ENCODE data around the gene ACKR1. TPM values are rescaled to one million over a fixed set of nuclear protein-coding genes. Genes with fewer than 3 reads are reported as not detected.

ACKR1 gene
- total RNA-seq, 1 experiment from 2014 or later, result not detected

- H3K27ac ChIP-seq (ENCODE audit: low read length), result no peak overlapping the region
- TF ChIP-seq CTCF (IDR thresholded peaks at IDR 0.05) (no peak), REST (IDR thresholded peaks at IDR 0.05; ENCODE audit: insufficient read depth in 1 of 2, low read depth in 2 of 2, low read length in 1 of 2) (no peak), POLR2AphosphoS5 (IDR thresholded peaks at IDR 0.05; ENCODE audit: low read depth, low read length) (no peak), SIN3A (IDR thresholded peaks at IDR 0.05; ENCODE audit: borderline replicate concordance, insufficient read depth, low read depth, low read length) (no peak), TCF7L2 (IDR thresholded peaks at IDR 0.05; ENCODE audit: low read depth, low read length) (no peak)
- ATAC-seq, result no peak
- H3K27me3 ChIP-seq (ENCODE audit: control insufficient read depth, insufficient read depth, low read length), result peaks cover 2% of the 10 kb centered on the region; the same call in 1 of the 2 replicates
- no peaks in the 10 kb centered on the region for H3K4me1 ChIP-seq (ENCODE audit: control insufficient read depth, insufficient read depth, low read length)
- no peak for DNase-seq (ENCODE audit: low read depth, low spot score)
- H3K4me3 ChIP-seq (ENCODE audit: low read depth in 2 of 2, low read length in 2 of 2), result no peak overlapping the region
- H3K36me3 ChIP-seq (ENCODE audit: control insufficient read depth, insufficient read depth, low read length), result no peaks in the 10 kb centered on the region
- ChIA-PET POLR2A (no interaction called here), CTCF (no interaction called here)
- no peaks in the 10 kb centered on the region for H3K9me3 ChIP-seq (ENCODE audit: control insufficient read depth, insufficient read depth, low read depth, low read length)
- no TSS peak for BruUV-seq (replicated peaks)
- in situ Hi-C loops (cut with HindIII; ENCODE audit: low pct_unique_long_range_greater_than_20kb, low sequenced_read_pairs), result no loop called here
- intact Hi-C loops (cut with micrococcal nuclease; ENCODE audit: unreplicated experiment), result no loop called here
Observed at GRCh38 chr1:159200769-159201168, 3.9 kb upstream of the ACKR1 start.

GRCh38 chr1:159201642-159202041 is 3.0 kb upstream of the ACKR1 start:
- intact Hi-C loops (cut with micrococcal nuclease; ENCODE audit: unreplicated experiment), result no loop called here
- Histone ChIP-seq H3K27ac (ENCODE audit: low read length) (no peak overlapping the region), H3K27me3 (ENCODE audit: control insufficient read depth, insufficient read depth, low read length) (peaks cover 2% of the 10 kb centered on the region; the same call in 1 of the 2 replicates), H3K4me1 (ENCODE audit: control insufficient read depth, insufficient read depth, low read length) (no peaks in the 10 kb centered on the region), H3K4me3 (ENCODE audit: low read depth in 2 of 2, low read length in 2 of 2) (no peak overlapping the region), H3K36me3 (ENCODE audit: control insufficient read depth, insufficient read depth, low read length) (no peaks in the 10 kb centered on the region), H3K9me3 (ENCODE audit: control insufficient read depth, insufficient read depth, low read depth, low read length) (no peaks in the 10 kb centered on the region)
- DNase-seq (ENCODE audit: low read depth, low spot score), result no peak
- in situ Hi-C loops (cut with HindIII; ENCODE audit: low pct_unique_long_range_greater_than_20kb, low sequenced_read_pairs), result no loop called here
- CTCF ChIA-PET, result no interaction called here
- no TSS peak for BruUV-seq (replicated peaks)
- POLR2A ChIA-PET, result no interaction called here
- no peak for ATAC-seq
- TF ChIP-seq REST (IDR thresholded peaks at IDR 0.05; ENCODE audit: insufficient read depth in 1 of 2, low read depth in 2 of 2, low read length in 1 of 2) (no peak), SIN3A (IDR thresholded peaks at IDR 0.05; ENCODE audit: borderline replicate concordance, insufficient read depth, low read depth, low read length) (no peak), TCF7L2 (IDR thresholded peaks at IDR 0.05; ENCODE audit: low read depth, low read length) (no peak), CTCF (IDR thresholded peaks at IDR 0.05) (no peak), POLR2AphosphoS5 (IDR thresholded peaks at IDR 0.05; ENCODE audit: low read depth, low read length) (no peak)

All from Panc1 (cell line).